ENCODE measurements around the gene SIVA1.

Gene SIVA1

DNA sequence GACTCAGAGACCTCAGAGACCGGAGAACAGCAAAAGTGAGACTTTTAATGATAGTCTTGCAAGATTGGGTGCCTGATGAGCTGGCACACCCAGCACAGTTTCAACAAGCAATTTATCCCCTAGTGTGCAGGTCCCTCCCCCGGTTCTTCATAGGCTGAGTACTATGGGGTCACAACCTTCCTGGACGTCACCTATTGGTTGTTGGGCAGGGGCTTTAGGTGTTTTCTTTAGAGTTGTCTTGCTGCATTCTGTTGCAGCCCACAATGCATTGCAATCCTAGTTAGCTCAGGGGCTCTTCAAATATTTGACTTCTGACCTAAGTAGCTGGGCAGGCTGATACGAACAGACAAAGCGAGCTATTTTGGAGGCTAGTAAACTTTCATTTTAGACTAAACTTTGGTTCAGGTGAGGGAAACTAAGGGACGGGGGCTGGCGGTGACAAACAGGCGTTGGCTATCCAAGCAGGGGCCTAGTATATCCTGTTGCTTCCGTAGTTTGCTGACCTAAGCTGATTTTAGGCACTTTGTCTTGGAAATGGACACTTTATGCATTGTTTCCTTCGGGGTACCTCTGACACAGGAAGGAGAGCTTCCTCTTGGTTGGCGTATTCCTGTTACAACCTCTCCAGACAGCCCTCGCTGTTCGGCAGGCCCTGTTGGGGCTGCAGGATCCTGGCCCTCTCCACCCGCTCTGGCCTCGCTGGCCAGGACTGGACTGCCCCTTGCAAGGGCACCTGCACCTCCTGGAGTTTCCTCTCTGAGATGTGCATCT is 14.1 kb downstream of the SIVA1 start:
- H3K36me3 Mint-ChIP-seq (ENCODE audit: low read depth) = peaks cover 24% of the 10 kb centered on the region
- H3K27me3 Mint-ChIP-seq = no peaks in the 10 kb centered on the region
- no peak overlapping the region for H3K27ac Mint-ChIP-seq
- peaks cover 3% of the 10 kb centered on the region for H3K9me3 Mint-ChIP-seq
- H3K4me3 Mint-ChIP-seq = no peak overlapping the region
- H3K4me1 Mint-ChIP-seq (ENCODE audit: low read depth) = peaks cover 10% of the 10 kb centered on the region

DNA sequence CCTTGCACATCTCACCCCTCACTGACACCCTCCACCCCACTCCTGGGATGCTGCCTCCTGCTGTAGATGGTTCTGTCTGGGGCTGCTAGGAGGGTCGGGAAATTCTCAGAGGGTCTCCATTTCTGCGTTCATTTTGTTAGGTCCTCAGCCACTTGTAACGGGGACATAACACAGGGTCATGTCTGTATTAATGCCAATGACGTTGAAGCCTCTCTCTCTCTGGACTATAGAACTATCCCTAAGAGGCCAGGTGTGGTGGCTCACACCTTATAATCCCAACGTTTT is 14.6 kb downstream of the SIVA1 start:
- H3K36me3 Mint-ChIP-seq (ENCODE audit: low read depth) = peaks cover 25% of the 10 kb centered on the region

DNA sequence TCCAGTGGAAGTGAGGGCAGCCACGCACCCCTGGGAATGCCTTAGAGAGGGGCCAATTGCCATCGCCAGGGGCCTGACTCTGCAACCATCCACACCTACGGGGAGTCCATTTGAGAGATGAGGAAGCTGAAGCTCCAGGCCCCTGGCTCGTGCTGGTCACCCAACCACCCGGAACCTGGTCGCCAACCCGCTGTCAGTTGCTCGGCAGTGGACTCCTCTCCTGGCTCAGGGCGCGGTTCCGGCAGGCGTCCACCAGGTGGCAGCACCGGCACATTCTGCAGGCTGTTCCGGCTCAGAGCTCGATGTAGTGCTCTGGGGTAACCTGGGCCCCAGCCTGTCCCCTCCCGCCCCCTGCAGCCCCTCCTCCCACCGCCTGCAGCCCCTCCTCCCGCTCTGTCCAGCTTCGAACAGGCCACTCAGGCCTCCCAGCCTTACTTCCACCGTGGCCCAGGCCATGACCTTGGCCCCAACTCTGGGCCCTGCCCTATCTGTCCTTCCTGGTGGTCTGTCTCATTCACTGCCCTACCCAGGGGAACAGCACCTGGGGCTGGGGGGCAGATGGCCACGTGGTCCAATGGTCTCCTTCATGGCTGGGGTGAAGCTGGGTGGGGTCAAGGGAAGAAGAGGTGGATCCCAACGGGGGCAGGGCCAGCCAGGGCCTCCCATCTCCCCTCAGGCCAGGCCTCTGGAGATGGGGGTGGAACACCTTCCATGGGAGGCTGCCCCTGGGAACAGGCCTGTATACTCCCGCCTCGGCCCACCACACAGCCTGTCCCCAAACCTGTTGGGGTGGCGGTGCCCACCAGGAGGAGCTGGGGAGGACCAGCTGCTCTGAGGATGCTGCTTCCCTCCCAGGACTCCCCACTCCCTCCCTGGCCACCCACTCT is 15.7 kb downstream of the SIVA1 start:
- no peak overlapping the region for H3K27ac Mint-ChIP-seq
- no peak overlapping the region for H3K4me3 Mint-ChIP-seq
- peaks cover 3% of the 10 kb centered on the region for H3K9me3 Mint-ChIP-seq
- no peaks in the 10 kb centered on the region for H3K27me3 Mint-ChIP-seq
- H3K36me3 Mint-ChIP-seq (ENCODE audit: low read depth) = peaks cover 30% of the 10 kb centered on the region
- peaks cover 10% of the 10 kb centered on the region for H3K4me1 Mint-ChIP-seq (ENCODE audit: low read depth)

More for the DNA sequence above, 14.6 kb downstream of the SIVA1 start:
- H3K4me3 Mint-ChIP-seq = no peak overlapping the region
- peaks cover 10% of the 10 kb centered on the region for H3K4me1 Mint-ChIP-seq (ENCODE audit: low read depth)
- H3K27me3 Mint-ChIP-seq = no peaks in the 10 kb centered on the region
- H3K9me3 Mint-ChIP-seq = peaks cover 3% of the 10 kb centered on the region
- no peak overlapping the region for H3K27ac Mint-ChIP-seq

DNA sequence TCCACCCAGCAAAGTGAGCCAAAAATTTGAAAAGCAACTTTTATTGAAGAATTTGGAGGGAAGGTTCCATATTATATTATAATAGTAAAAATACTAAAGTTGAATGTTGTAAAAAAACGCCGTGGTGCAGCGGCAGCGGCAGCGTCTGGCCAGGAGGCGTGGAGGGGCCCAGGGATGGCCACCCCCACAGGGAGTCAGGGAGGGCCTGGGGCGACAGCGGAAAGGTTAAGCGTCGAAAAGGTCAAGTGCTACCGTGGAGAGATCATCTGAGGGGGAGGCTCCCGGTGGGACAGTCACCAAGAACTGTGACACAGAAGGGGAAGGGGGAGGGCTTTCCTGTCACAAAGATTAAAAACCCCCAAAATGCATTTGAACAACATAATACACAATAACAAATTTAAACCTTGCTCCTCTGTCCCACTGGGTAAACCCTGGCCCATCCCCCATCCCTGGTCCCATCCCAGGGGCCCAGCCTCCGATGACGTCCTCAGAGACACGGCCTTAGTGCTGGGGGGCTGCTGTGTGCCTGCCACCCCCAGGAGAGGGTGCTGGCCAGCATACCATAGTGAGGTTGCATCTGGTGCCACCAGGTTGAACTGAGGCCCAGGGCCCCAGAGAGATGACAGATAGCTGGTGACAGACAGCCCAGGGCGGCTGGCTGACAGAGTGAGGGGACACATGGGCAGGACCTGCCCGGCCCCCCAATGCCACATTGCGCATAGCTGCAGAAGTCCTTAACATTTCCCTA is 16.6 kb downstream of the SIVA1 start:
- Mint-ChIP-seq H3K27ac (no peak overlapping the region), H3K36me3 (ENCODE audit: low read depth) (peaks cover 30% of the 10 kb centered on the region), H3K4me3 (no peak overlapping the region), H3K4me1 (ENCODE audit: low read depth) (peaks cover 10% of the 10 kb centered on the region), H3K27me3 (no peaks in the 10 kb centered on the region), H3K9me3 (peaks cover 3% of the 10 kb centered on the region)

GRCh38 chr14:104770072-104770579 is 17.2 kb downstream of the SIVA1 start:
- H3K4me1 Mint-ChIP-seq (ENCODE audit: low read depth) = peaks cover 10% of the 10 kb centered on the region
- H3K27me3 Mint-ChIP-seq = no peaks in the 10 kb centered on the region
- H3K36me3 Mint-ChIP-seq (ENCODE audit: low read depth) = peaks cover 30% of the 10 kb centered on the region
- H3K27ac Mint-ChIP-seq = no peak overlapping the region
- H3K4me3 Mint-ChIP-seq = no peak overlapping the region
- H3K9me3 Mint-ChIP-seq = peaks cover 3% of the 10 kb centered on the region

DNA sequence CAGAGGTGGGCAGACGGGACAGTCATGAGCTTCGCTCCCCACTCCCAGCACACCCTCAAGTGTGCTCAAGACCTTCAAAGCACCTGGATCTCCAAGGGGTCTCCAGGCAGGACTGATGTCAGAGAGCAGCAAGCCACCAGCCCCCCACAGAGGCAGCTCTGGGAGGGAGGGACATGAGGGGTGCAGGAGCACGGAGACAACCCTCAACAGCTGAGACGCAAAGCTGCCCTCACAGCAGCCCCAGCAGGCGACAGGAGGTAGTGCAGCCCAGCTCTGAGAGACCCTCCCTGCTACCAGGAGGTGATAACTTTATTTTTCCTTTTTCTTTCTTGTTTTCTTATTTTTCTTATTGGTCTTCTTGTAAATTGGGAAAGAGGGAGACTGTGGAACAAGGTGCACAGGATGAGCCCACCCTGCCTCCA is 17.9 kb downstream of the SIVA1 start:
- Mint-ChIP-seq H3K27me3 (no peaks in the 10 kb centered on the region), H3K9me3 (peaks cover 3% of the 10 kb centered on the region), H3K4me3 (no peak overlapping the region), H3K36me3 (ENCODE audit: low read depth) (peaks cover 30% of the 10 kb centered on the region), H3K27ac (no peak overlapping the region), H3K4me1 (ENCODE audit: low read depth) (peaks cover 10% of the 10 kb centered on the region)

GRCh38 chr14:104771374-104771773 is 18.4 kb downstream of the SIVA1 start:
- Mint-ChIP-seq H3K27me3 (no peaks in the 10 kb centered on the region), H3K36me3 (ENCODE audit: low read depth) (peaks cover 30% of the 10 kb centered on the region), H3K27ac (no peak overlapping the region)

GRCh38 chr14:104771918-104772706 is 19.2 kb downstream of the SIVA1 start:
- H3K27me3 Mint-ChIP-seq = no peaks in the 10 kb centered on the region
- no peak overlapping the region for H3K27ac Mint-ChIP-seq
- H3K36me3 Mint-ChIP-seq (ENCODE audit: low read depth) = peaks cover 30% of the 10 kb centered on the region
- H3K9me3 Mint-ChIP-seq = peaks cover 3% of the 10 kb centered on the region
- H3K4me3 Mint-ChIP-seq = no peak overlapping the region
- H3K4me1 Mint-ChIP-seq (ENCODE audit: low read depth) = peaks cover 10% of the 10 kb centered on the region

More at GRCh38 chr14:104771374-104771773, 18.4 kb downstream of the SIVA1 start:
- peaks cover 10% of the 10 kb centered on the region for H3K4me1 Mint-ChIP-seq (ENCODE audit: low read depth)
- H3K9me3 Mint-ChIP-seq = peaks cover 3% of the 10 kb centered on the region
- H3K4me3 Mint-ChIP-seq = no peak overlapping the region

DNA sequence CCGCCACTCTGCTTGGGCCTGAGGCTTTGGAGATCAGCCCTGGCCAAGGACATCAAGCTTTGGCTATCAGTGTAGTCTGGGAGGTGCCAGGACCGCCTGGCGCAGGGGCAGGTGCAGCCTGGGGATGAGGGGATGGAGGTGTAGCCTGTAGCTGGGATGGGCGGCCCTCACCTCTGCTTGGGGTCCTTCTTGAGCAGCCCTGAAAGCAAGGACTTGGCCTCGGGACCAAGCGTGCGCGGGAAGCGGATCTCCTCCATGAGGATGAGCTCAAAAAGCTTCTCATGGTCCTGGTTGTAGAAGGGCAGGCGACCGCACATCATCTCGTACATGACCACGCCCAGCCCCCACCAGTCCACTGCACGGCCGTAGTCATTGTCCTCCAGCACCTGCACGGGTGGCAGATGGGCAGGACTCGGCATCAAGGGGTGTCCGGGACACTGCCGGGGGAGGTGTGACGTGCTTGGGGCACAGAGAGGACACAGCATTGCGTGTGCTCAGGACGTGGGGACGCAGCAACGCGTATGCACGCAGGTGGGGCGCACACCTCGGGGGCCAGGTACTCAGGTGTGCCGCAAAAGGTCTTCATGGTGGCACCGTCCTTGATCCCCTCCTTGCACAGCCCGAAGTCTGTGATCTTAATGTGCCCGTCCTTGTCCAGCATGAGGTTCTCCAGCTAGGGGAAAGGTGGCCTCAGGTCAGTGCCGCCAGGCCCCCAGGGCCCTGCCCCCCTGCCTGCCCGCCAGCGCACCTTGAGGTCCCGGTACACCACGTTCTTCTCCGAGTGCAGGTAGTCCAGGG is 20.0 kb downstream of the SIVA1 start:
- Mint-ChIP-seq H3K36me3 (ENCODE audit: low read depth) (peaks cover 30% of the 10 kb centered on the region), H3K27ac (no peak overlapping the region), H3K27me3 (no peaks in the 10 kb centered on the region), H3K4me1 (ENCODE audit: low read depth) (peaks cover 10% of the 10 kb centered on the region), H3K9me3 (peaks cover 3% of the 10 kb centered on the region), H3K4me3 (no peak overlapping the region)

DNA sequence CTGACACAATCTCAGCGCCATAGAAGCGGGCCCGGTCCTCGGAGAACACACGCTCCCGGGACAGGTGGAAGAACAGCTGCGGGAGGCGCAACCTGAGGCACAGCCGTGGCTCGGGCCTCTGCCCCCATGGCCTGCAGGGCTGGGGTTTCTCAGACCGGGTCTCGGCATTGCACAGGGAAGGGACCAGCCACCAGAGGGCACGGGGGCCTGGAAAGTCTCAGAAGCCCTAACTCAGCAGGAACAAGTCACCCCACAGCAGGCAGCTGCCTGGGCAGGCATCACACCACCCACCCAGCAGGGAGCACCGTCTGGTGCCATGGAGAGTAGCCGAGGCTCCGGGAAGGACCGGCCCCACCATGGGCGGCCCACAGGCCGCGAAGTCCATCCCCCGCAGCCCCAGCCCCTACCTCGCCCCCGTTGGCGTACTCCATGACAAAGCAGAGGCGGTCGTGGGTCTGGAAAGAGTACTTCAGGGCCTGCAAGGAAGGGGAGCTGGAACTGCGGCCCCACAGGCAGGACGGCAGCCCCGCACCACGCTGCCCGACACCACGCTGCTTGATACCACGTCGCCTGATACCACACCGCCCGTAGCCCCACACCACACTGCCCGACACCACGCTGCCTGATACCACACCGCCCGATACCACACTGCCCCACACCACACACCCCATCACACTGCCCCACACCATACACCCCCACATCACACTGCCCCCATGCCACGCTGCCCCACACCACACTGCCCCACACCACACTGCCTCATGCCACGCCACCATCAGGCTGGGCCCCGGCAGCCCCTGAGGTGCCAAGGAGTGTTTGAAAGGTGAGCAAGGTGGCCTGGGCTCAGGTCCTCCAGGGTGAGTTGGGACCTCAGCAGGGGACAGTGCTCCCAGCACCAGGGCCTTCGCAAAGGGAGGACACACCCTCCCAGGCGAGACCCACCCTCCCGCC is 20.8 kb downstream of the SIVA1 start:
- H3K36me3 Mint-ChIP-seq (ENCODE audit: low read depth) = peaks cover 30% of the 10 kb centered on the region
- peaks cover 3% of the 10 kb centered on the region for H3K9me3 Mint-ChIP-seq
- H3K4me1 Mint-ChIP-seq (ENCODE audit: low read depth) = peaks cover 10% of the 10 kb centered on the region
- H3K27me3 Mint-ChIP-seq = no peaks in the 10 kb centered on the region
- no peak overlapping the region for H3K27ac Mint-ChIP-seq
- H3K4me3 Mint-ChIP-seq = no peak overlapping the region

GRCh38 chr14:104774453-104775072 is 21.6 kb downstream of the SIVA1 start:
- no peak overlapping the region for H3K4me3 Mint-ChIP-seq
- peaks cover 4% of the 10 kb centered on the region for H3K4me1 Mint-ChIP-seq (ENCODE audit: low read depth)
- no peak overlapping the region for H3K27ac Mint-ChIP-seq
- no peaks in the 10 kb centered on the region for H3K27me3 Mint-ChIP-seq
- peaks cover 30% of the 10 kb centered on the region for H3K36me3 Mint-ChIP-seq (ENCODE audit: low read depth)
- H3K9me3 Mint-ChIP-seq = peaks cover 3% of the 10 kb centered on the region

DNA sequence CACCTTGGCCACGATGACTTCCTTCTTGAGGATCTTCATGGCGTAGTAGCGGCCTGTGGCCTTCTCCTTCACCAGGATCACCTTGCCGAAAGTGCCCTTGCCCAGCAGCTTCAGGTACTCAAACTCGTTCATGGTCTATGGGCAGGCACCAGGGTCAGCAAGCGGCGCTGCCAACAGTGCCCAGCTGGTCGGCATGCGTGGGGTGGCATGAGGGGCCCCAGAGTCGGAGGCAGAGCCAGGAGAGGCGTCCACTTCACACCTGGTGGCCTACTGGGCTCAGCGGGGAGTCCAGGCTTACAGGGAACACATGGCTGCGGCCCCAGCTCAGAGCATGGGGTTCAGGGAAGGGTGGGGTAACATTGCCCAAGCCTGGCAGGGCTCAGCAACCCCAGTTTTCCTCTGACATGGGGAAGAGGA is 22.1 kb downstream of the SIVA1 start:
- H3K27me3 Mint-ChIP-seq = no peaks in the 10 kb centered on the region
- no peak overlapping the region for H3K27ac Mint-ChIP-seq
- H3K36me3 Mint-ChIP-seq (ENCODE audit: low read depth) = peaks cover 26% of the 10 kb centered on the region
- H3K9me3 Mint-ChIP-seq = peaks cover 3% of the 10 kb centered on the region
- H3K4me3 Mint-ChIP-seq = no peak overlapping the region
- H3K4me1 Mint-ChIP-seq (ENCODE audit: low read depth) = no peaks in the 10 kb centered on the region

Data from stimulated activated naive CD8-positive, alpha-beta T cell treated with anti-CD3 and anti-CD28 coated beads, Interleukin-15, Interleukin-2, amounts not matched to agents 100 ng/mL and 50 ng/mL, for 24 hours (primary cell).